Nephron (organoid): ENCODE measurements around the gene CLDN22.

Experiments
- H3K27ac Mint-ChIP-seq, 3 experiments: 2 replicates each; pipeline ENCODE4 v1.8.0; 2020; ENCODE audit warnings: mixed read lengths in 3 of 3, mild to moderate bottlenecking in 2 of 3, moderate library complexity in 1 of 3
- H3K27me3 Mint-ChIP-seq: 2 replicates; pipeline ENCODE4 v1.8.0; 2021; ENCODE audit warnings: low read depth, mild to moderate bottlenecking, moderate library complexity, mixed read lengths
- H3K36me3 Mint-ChIP-seq: 2 replicates; pipeline ENCODE4 v1.8.0; 2020; ENCODE audit warnings: low read depth, mixed read lengths
- H3K4me1 Mint-ChIP-seq: 2 replicates; pipeline ENCODE4 v1.8.0; 2020; ENCODE audit warnings: mixed read lengths
- H3K4me3 Mint-ChIP-seq, 3 experiments: 2 replicates each; pipeline ENCODE4 v1.8.0; 2020; ENCODE audit warnings: mild to moderate bottlenecking in 3 of 3, mixed read lengths in 3 of 3, moderate library complexity in 2 of 3
- H3K9me3 Mint-ChIP-seq: 2 replicates; pipeline ENCODE4 v1.8.0; 2020; ENCODE audit warnings: mixed read lengths
- TF ChIP-seq, protein P1 (sequence below), 3 experiments: fragments of 200-600 bp; sonication (generic); IDR thresholded peaks; one replicate each; pipeline ENCODE4 v1.5.0; 2021; ENCODE audit warnings: antibody characterized with exemption in 3 of 3; ENCODE audit not compliant: unreplicated experiment in 3 of 3

Gene CLDN22

DNA sequence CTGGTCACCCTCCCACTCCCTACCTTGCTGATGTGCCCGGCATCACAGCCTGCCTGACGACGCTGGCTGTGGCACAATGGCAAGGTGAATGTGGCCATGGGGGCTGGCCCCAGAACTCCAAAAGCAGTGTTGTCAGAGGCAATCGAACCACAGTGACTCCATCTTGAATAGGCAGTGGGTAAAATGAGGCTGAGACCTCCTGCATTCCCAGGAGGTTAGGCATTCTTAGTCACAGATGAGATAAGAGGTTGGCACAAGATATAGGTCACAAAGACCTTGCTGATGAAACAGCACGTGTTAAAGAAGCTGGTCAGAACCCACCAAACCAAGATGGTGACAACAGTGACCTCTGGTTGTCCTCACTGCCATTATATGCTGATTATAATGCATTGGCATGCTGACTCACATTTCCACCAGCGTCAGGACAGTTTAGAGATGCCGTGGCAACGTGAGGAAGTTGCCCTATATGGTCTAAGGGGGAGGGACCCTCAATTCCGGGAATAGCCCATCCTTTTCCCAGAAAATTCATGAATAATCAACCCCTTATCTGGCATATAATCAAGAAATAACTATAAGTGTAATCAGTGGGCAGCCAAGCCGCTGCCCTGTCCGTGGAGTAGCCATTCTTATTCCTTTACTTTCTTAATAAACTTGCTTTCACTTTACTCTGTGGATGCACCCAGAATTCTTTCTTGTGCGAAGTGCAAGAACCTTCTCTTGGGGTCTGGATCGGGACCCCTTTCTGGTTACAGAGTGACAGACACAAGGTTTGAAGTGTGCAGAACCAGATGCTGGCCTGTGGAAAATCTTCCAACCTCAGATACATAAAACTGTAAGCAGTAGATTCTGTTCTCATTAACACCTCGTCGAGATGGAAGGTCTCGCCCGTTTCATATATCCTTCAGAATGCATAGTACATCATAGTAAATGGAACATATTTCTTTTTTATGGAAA, 28.9 kb upstream of the CLDN22 start:
- Mint-ChIP-seq H3K27me3 (peaks cover 5% of the 10 kb centered on the region), H3K27ac (no peak overlapping the region), H3K9me3 (no peaks in the 10 kb centered on the region), H3K36me3 (no peaks in the 10 kb centered on the region), H3K4me1 (peaks cover 5% of the 10 kb centered on the region), H3K4me3 (no peak overlapping the region)
- TF ChIP-seq, protein P1, sequence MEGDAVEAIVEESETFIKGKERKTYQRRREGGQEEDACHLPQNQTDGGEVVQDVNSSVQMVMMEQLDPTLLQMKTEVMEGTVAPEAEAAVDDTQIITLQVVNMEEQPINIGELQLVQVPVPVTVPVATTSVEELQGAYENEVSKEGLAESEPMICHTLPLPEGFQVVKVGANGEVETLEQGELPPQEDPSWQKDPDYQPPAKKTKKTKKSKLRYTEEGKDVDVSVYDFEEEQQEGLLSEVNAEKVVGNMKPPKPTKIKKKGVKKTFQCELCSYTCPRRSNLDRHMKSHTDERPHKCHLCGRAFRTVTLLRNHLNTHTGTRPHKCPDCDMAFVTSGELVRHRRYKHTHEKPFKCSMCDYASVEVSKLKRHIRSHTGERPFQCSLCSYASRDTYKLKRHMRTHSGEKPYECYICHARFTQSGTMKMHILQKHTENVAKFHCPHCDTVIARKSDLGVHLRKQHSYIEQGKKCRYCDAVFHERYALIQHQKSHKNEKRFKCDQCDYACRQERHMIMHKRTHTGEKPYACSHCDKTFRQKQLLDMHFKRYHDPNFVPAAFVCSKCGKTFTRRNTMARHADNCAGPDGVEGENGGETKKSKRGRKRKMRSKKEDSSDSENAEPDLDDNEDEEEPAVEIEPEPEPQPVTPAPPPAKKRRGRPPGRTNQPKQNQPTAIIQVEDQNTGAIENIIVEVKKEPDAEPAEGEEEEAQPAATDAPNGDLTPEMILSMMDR (IDR thresholded peaks at IDR 0.05; ENCODE audit: unreplicated experiment in 3 of 3) = no peak

DNA sequence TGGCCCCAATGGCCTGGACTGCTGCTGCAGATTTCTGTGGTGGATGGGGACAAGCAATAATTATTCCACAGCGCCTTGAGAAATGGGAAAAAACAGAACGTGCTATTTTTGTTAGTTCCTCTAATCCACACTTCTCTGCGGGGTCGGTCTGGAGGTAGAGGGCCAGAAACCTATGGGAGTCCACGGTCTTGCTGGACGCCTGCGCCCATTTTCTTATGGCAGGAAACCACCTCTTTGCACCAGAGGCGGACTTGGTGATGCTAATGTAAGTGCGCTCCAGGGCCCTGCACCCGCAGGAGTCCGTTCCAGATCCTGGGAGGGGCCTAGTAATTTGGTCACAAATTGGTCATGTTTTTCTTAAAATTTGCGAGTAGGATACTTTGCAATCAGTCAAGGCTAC, 28.1 kb upstream of the CLDN22 start:
- TF ChIP-seq, protein P1 (IDR thresholded peaks at IDR 0.05; ENCODE audit: unreplicated experiment in 3 of 3) = no peak
- Mint-ChIP-seq H3K4me1 (peaks cover 5% of the 10 kb centered on the region), H3K4me3 (no peak overlapping the region), H3K9me3 (no peaks in the 10 kb centered on the region), H3K36me3 (no peaks in the 10 kb centered on the region), H3K27ac (no peak overlapping the region), H3K27me3 (peaks cover 5% of the 10 kb centered on the region)

DNA sequence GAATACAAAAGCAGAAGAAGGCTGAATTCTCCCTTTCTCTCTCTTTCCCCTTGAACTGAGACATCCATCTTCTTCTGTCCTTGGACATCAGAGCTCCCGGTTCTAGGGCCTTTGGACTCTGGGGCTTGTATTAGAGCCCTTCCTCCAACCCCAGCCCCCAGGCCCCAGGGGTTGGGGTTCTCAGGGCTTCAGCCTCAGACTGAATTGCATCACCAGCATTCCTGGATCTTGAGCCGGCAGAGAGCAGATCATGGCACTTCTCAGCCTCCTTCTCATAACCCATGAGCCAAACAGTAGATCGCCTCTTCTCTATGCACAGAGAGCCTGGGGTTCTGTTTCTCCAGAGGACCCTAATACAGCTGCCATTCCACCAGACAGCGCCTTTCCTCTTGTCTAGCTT, 27.5 kb upstream of the CLDN22 start:
- no peaks in the 10 kb centered on the region for H3K9me3 Mint-ChIP-seq
- no peak overlapping the region for H3K4me3 Mint-ChIP-seq
- no peaks in the 10 kb centered on the region for H3K36me3 Mint-ChIP-seq
- H3K4me1 Mint-ChIP-seq = peaks cover 5% of the 10 kb centered on the region
- H3K27me3 Mint-ChIP-seq = peaks cover 5% of the 10 kb centered on the region
- no peak overlapping the region for H3K27ac Mint-ChIP-seq
- TF ChIP-seq, protein P1 (IDR thresholded peaks at IDR 0.05; ENCODE audit: unreplicated experiment in 3 of 3) = no peak

DNA sequence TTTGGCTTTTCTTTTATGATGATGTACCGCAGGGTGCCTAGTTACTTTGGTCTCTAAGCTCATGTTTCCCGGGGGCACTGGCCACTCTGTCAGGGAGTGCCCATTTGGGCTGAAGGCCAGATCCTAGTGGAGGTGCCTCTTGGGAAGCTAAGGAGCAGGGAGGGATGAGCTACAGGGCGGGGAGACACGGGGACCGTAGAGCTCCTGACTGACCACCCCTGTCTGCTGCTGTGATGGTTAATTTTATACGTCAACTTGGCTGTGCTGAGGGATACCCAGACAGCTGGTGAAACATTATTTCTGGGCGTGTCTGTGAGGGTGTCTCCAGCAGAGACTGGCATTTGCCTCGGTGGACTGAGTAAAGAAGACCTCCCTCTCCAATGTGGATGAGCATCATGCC, 27.1 kb upstream of the CLDN22 start:
- no peak overlapping the region for H3K4me3 Mint-ChIP-seq
- peaks cover 5% of the 10 kb centered on the region for H3K4me1 Mint-ChIP-seq
- H3K27ac Mint-ChIP-seq = no peak overlapping the region
- H3K36me3 Mint-ChIP-seq = no peaks in the 10 kb centered on the region
- TF ChIP-seq, protein P1 (IDR thresholded peaks at IDR 0.05; ENCODE audit: unreplicated experiment in 3 of 3) = no peak
- no peaks in the 10 kb centered on the region for H3K9me3 Mint-ChIP-seq
- H3K27me3 Mint-ChIP-seq = peaks cover 6% of the 10 kb centered on the region

DNA sequence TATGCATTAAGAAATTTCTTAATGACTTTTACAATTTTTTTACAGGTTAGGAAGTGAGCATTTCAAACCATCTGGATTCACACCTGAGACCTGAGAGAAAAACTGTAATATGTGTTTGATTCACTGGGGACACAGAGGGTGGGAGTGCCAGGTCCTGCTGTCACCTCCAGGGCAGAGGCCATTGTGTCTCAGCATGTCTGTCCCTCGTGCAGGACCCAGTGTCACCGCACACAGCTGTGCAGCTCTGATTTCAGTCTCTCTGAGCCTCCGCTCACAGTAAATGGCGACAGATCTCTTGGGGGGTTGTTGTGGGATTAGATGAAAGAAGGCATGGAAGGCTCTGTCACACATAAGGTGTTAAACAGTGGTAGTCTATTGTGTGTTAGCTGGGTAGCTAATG, 25.2 kb upstream of the CLDN22 start:
- TF ChIP-seq, protein P1 (IDR thresholded peaks at IDR 0.05; ENCODE audit: unreplicated experiment in 3 of 3) = no peak
- H3K4me3 Mint-ChIP-seq = no peak overlapping the region
- peaks cover 5% of the 10 kb centered on the region for H3K4me1 Mint-ChIP-seq
- H3K36me3 Mint-ChIP-seq = no peaks in the 10 kb centered on the region
- H3K27ac Mint-ChIP-seq = no peak overlapping the region
- H3K9me3 Mint-ChIP-seq = no peaks in the 10 kb centered on the region
- peaks cover 5% of the 10 kb centered on the region for H3K27me3 Mint-ChIP-seq
